Measurements from ENCODE around the gene PCDHB16.
"Not testable (repeated sequence)": the region's sequence is repeated elsewhere in the genome, so short reads cannot be mapped to it uniquely, and the experiment has no call there.

- not testable (repeated sequence) for TF ChIP-seq CTCF (IDR thresholded peaks at IDR 0.05; ENCODE audit: low read depth, low read length); EZH2phosphoT487 (IDR thresholded peaks at IDR 0.05; ENCODE audit: low read depth)
These were observed 6.9 kb downstream of the PCDHB16 start for GRCh38 chr5:141189131-141189530.

Data from OCI-LY3 (cell line).